GM12874 (cell line): ENCODE data around the gene LIMS1.

Experiments
- CTCF ChIP-seq: IDR thresholded peaks from 2 replicates; pipeline ENCODE4 v1.5.1; 2011; ENCODE audit warnings: low read depth, mild to moderate bottlenecking, control low read depth, low read length, moderate library complexity; ENCODE audit not compliant: insufficient read depth

Gene LIMS1

DNA sequence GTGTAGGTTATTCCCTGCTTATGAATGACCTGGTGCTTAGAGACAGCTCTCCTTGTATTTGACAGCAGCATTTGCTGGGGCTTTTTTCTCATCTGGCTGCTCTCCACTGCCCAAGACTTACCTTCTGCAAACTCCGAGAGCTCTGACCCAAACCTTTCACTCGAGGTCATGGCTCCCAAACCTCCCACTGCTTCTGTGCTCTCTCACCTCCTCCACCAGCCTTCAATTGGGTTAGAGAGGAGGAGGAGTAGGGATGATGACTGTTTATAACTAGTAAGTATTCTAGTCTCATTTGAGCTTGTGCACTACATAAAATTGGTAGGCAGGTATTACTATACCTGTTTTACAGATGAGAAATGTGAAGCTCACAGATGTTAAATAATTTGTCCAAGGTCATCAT, 40.1 kb downstream of the LIMS1 start:
- TF ChIP-seq CTCF = no peak

GRCh38 chr2:108575132-108575966, 41.1 kb downstream of the LIMS1 start:
- TF ChIP-seq CTCF = no peak

DNA sequence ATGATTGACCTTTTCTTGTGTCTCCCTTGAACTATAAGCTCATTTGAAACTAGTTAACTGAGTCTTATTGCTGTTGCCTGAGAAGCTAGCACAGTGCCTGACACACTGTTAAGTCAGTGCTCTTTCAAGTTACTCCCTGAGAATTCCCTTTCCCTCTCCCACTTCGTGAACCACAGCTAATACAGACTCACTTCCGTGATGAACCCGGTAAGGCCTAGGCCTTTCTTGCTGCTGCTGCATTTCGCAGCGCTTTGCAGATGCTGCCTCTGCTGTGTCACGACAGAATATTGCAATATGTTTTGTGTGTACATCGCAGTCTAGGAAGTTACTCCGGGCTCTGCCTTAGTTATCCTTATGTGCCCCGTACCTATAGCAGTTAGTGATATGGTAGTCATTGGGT, 42.8 kb downstream of the LIMS1 start:
- TF ChIP-seq CTCF = no peak

GRCh38 chr2:108579623-108580022, 45.4 kb downstream of the LIMS1 start:
- no peak for TF ChIP-seq CTCF

- no peak for TF ChIP-seq CTCF
Measured at GRCh38 chr2:108580050-108580449, 45.8 kb downstream of the LIMS1 start.

- TF ChIP-seq CTCF = peak; percentile 76
Measured at GRCh38 chr2:108583903-108584520, 49.7 kb downstream of the LIMS1 start.

GRCh38 chr2:108585436-108585835, 51.2 kb downstream of the LIMS1 start:
- no peak for TF ChIP-seq CTCF
